Stimulated activated CD8-positive, alpha-beta memory T cell treated with anti-CD3 and anti-CD28 coated beads, Interleukin-4, amount 100 ng/mL, for 4 hours (primary cell): Measurements from ENCODE around the gene MAPKBP1.

Experiments used
- DNase-seq, 2 donors: peaks; one replicate each; pipeline ENCODE4 v3.0.0-alpha.2; 2020; ENCODE audit warnings: low read depth in 2 of 2, low spot score in 1 of 2

MAPKBP1 gene

GRCh38 chr15:41805711-41806110 lies 31.4 kb downstream of the MAPKBP1 start:
- DNase-seq = no peak

DNA sequence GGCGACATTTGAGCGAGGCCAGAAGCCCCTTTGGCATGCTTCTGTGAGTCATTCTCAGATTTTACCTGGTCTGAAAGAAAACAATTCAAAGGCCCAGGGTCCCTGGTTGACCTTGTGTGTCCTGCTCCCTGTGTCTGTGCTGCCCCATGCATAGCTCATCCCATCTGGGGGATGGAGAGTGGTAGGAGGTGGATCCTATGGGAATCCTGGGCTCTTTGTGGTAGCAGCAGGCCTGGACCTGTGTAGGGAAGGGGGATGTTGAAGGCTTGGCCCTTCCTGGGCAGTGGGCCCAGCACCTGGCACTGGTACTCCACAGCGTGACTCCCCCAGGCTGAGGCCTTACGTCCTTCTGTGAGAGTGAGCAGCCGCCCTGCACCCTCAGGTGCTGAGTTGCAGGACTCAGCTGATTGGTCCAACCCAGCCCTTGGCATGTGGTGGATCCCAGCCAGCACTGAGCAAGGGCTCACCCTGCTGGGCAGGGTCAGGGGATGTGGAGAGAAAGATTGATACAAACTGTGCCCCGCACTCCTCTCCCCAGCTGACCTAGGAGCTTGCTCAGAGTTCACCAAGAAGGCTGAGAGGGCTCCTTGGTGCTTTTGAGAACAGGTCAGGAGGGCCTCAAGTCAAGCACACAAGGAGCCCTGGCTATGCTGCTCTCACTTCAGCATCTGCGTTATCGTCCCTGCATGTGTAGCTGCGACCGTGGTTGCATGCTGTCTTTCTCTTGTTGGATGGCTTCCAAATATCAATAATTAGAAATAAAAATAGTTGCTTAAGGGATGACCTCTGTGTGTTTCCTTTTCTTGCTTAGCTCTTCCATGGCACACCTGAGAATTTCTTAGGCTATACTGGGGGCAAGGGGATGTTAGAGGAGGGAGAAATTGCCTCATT lies 32.3 kb downstream of the MAPKBP1 start:
- DNase-seq = no peak

- no peak for DNase-seq
Observed at GRCh38 chr15:41809121-41809520, 34.8 kb downstream of the MAPKBP1 start.

DNA sequence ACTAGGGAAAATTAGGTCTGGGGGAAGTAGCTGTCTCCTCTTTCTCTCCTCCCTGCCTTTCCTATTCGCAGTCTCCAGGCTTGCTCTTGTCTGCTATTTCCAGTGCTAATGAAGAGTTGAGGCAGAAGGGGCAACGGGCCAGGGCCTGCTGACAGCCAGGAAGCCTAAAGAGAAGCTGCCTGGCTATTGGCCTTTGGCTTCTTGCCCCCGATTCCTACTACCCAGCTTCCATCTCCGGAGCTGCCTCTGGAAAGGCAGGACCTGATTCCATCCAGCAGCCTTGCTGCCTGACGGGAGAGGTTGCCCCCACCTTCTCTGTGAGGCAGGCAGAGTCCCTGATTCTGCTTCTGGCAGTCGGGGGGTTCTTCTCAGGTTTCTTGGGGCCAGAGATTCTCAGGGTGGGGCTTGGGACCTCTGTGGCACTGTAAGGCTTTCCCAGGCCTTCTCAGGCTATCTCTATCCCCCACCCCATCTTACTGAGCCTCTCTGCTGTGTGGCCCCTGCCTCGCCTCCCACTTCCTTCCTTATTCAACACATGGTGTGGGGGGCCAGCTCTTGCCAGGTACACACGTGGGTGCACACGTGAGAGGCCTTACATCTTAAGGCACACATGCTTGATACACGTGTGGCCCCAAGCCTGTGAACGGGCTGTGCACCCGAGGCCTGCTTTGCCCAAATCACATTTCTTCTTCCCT lies 35.4 kb downstream of the MAPKBP1 start:
- DNase-seq = no peak

- no peak for DNase-seq
Observed at GRCh38 chr15:41810651-41811431, 36.6 kb downstream of the MAPKBP1 start.

- DNase-seq = peak; percentile 46 to 51
Observed at GRCh38 chr15:41811432-41812195, 37.3 kb downstream of the MAPKBP1 start.

DNA sequence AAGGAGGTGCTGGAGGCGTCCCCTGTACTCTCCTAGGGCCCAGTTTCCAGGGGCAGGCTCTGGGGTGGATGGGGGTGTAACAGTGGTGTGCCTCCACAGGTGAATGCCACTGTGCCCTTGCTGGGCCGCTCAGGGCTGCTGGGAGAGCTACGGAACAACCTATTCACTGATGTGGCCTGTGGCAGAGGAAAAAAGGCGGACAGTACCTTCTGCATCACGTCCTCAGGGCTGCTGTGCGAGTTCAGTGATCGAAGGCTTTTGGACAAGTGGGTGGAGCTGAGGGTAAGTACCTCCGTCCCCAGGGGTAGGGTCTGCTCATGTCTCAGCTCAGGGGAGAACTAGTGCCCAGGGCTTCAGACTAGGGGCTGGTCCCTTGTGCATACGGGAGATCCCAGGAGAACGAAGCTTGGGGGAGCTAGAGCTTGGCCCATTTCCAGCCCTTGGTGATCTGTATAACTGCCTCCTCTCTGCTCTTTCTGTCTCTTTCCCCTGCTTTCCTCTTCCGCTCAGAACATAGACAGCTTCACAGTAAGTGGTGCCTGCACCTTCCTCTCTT lies 38.6 kb downstream of the MAPKBP1 start:
- no peak for DNase-seq

- no peak for DNase-seq
Observed at GRCh38 chr15:41813426-41813825, 39.1 kb downstream of the MAPKBP1 start.

DNA sequence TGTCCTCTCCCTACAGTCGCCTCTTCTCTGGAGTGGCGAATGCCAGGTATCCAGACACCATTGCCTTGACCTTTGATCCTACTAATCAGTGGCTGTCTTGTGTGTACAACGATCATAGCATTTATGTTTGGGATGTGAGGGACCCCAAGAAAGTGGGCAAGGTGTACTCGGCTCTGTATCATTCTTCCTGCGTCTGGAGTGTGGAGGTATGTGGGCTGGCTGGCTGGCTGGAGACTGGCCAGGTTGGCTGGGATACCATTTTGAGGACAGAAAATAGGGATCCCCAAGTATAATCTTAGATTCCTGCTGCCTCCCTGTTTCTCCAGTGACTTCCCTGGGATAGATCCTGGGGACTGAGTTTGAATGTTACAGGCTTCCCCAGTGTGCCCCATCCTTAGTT lies 40.2 kb downstream of the MAPKBP1 start:
- DNase-seq = no peak

DNA sequence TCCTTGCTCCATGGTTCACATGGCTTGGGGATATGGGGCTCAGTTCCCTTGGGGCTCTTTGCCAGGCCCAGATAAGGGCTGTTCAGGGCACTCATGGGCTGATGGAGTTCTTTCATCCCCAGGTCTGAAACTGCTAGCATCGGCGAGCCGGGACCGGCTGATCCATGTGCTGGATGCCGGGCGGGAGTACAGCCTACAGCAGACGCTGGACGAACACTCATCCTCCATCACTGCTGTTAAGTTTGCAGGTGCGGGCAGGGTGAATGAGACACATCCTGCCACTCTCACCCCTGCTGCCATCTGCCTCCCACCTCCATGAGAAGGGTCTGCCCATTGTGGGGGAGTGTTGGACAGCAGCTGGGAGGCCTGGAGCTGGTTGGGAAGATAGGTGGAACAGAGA lies 42.5 kb downstream of the MAPKBP1 start:
- DNase-seq = no peak

GRCh38 chr15:41817327-41817726 lies 43.0 kb downstream of the MAPKBP1 start:
- no peak for DNase-seq

DNA sequence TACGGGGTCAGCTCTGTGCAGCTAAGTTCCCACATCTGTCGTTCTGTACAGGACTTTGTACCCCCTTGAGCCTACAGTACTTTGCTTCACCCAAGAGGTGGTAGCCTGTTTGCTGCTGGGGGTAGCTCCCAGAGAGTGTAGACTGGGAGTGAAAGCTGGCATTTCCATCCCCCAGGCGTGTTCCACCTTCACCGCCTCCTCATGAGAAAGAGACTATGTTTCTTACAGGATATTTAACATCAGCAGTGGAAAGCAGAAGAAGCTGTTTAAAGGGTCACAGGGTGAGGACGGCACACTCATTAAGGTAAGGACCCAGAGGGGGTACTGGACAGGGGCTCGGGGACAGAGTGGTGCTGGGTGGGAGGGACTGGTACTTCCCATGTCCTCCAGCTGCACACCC lies 43.5 kb downstream of the MAPKBP1 start:
- DNase-seq = no peak

DNA sequence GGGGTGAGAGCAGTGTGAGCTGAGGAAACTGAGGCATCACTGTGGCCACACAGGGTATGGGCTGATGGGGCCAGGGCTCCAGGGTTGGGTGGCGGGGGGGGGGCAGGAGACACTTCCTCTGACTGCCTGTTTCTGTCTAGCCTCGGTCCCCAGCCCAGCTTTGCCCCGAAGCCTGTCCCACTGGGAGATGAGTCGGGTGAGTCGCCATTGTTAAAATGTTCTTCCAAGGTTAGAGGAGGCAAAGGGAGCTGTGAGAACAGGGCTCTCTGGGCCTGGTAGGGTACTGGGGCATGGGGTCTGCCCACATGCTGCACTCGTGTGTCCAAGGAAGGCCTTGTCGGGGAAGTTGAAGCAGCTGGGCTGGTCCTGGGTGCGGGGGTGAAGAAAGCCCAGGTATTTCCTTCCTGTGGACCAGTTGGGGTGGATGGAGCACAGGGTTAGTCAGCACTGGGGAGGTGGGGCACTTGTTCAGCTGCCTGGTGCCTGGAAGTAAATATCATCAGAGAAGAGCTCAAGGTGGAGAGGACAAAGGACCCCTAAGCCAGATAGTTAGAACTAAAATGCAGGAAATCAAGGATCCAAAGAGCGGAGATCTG lies 45.3 kb downstream of the MAPKBP1 start:
- DNase-seq = no peak

GRCh38 chr15:41820791-41821423 lies 46.6 kb downstream of the MAPKBP1 start:
- DNase-seq = no peak

- DNase-seq = no peak
Observed at GRCh38 chr15:41821831-41822230, 47.5 kb downstream of the MAPKBP1 start.

DNA sequence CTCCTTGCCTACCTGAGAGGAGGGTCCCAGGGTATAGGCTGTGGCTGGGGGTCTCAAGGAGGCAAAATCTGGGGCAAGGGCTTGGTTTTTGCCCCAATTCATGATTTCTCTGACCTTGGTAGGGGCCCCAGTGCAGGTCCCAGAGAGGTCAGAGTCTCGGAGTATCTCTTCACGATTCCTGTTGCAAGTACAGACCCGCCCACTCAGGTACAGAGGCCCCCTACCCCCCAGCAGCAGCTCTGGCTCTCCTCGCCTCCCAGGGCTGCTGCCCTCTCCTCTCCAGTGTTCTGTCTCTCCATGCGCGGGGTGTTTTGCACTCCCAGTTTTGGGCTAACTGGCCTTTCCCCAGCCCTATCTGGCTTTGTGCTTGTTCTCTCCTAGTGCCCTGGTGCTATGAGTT lies 48.2 kb downstream of the MAPKBP1 start:
- DNase-seq = no peak

- DNase-seq = no peak
Observed at GRCh38 chr15:41822957-41823356, 48.7 kb downstream of the MAPKBP1 start.

GRCh38 chr15:41823502-41823901 lies 49.2 kb downstream of the MAPKBP1 start:
- DNase-seq = no peak

- no peak for DNase-seq
Observed at GRCh38 chr15:41824062-41824745, 49.9 kb downstream of the MAPKBP1 start.
